ENCODE data around the gene NIBAN1.

NIBAN1 gene

GRCh38 chr1:184950906-184951305 is 23.4 kb downstream of the NIBAN1 start:
- TF ChIP-seq CTCF (conservative IDR thresholded peaks at IDR 0.05): no peak
- no peak overlapping the region for H3K27ac ChIP-seq

- no peak overlapping the region for H3K27ac ChIP-seq
- no peak for TF ChIP-seq CTCF (conservative IDR thresholded peaks at IDR 0.05)
These were observed 24.1 kb downstream of the NIBAN1 start for GRCh38 chr1:184950227-184950626.

- no peak for TF ChIP-seq CTCF (conservative IDR thresholded peaks at IDR 0.05)
- H3K27ac ChIP-seq: no peak overlapping the region
These were observed 26.6 kb downstream of the NIBAN1 start for GRCh38 chr1:184947497-184948256.

GRCh38 chr1:184945678-184946412 is 28.5 kb downstream of the NIBAN1 start:
- no peak for TF ChIP-seq CTCF (conservative IDR thresholded peaks at IDR 0.05)
- H3K27ac ChIP-seq: no peak overlapping the region

- no peak overlapping the region for H3K27ac ChIP-seq
- no peak for TF ChIP-seq CTCF (conservative IDR thresholded peaks at IDR 0.05)
These were observed 29.3 kb downstream of the NIBAN1 start for GRCh38 chr1:184945029-184945428.

GRCh38 chr1:184943998-184944397 is 30.3 kb downstream of the NIBAN1 start:
- no peak for TF ChIP-seq CTCF (conservative IDR thresholded peaks at IDR 0.05)
- H3K27ac ChIP-seq: no peak overlapping the region

- H3K27ac ChIP-seq: no peak overlapping the region
- no peak for TF ChIP-seq CTCF (conservative IDR thresholded peaks at IDR 0.05)
These were observed 32.6 kb downstream of the NIBAN1 start for GRCh38 chr1:184941735-184942134.
